HTR-8/SVneo (cell line): Measurements from ENCODE around the gene ZNF423.
A peak's percentile ranks its signal among the peaks of the same experiment; 100 is the strongest.
"Not testable (repeated sequence)": the region's sequence is repeated elsewhere in the genome, so short reads cannot be mapped to it uniquely, and the experiment has no call there.

ENCODE experiments used
- DNase-seq: peaks from one replicate; pipeline ENCODE4 v3.0.0; 2011; ENCODE audit warnings: low spot score, mixed read lengths; ENCODE audit not compliant: insufficient read length
- FAIRE-seq: peaks from 2 replicates; lab custom pipeline; 2011; peaks lifted over from hg19 to GRCh38; lab: Jason Lieb, UNC

Gene ZNF423

GRCh38 chr16:49874613-49875237, 18.8 kb upstream of the ZNF423 start:
- FAIRE-seq (no peak), DNase-seq (no peak)

- DNase-seq, FAIRE-seq: not testable (repeated sequence)
Observed at GRCh38 chr16:49871824-49872223, 15.9 kb upstream of the ZNF423 start.

- no peak for DNase-seq
- FAIRE-seq: no peak
Observed at GRCh38 chr16:49869731-49870130, 13.8 kb upstream of the ZNF423 start.

- FAIRE-seq: no peak
- DNase-seq: no peak
Observed at GRCh38 chr16:49867796-49868668, 12.1 kb upstream of the ZNF423 start.

- DNase-seq: no peak
- FAIRE-seq: no peak
Observed at GRCh38 chr16:49867234-49867633, 11.3 kb upstream of the ZNF423 start.

- FAIRE-seq (no peak), DNase-seq (no peak)
Observed at GRCh38 chr16:49866595-49867071, 10.7 kb upstream of the ZNF423 start.

GRCh38 chr16:49862694-49863093, 6.8 kb upstream of the ZNF423 start:
- DNase-seq (no peak), FAIRE-seq (no peak)

- FAIRE-seq (no peak), DNase-seq (no peak)
Observed at GRCh38 chr16:49861299-49861698, 5.4 kb upstream of the ZNF423 start.

- no peak for DNase-seq
- no peak for FAIRE-seq
Observed at GRCh38 chr16:49860593-49860992, 4.7 kb upstream of the ZNF423 start.

- no peak for FAIRE-seq
- no peak for DNase-seq
Observed at GRCh38 chr16:49859125-49859811, 3.4 kb upstream of the ZNF423 start.

GRCh38 chr16:49858200-49859124, 2.5 kb upstream of the ZNF423 start:
- FAIRE-seq (peak; percentile 16), DNase-seq (no peak)

GRCh38 chr16:49857423-49858181, 1.7 kb upstream of the ZNF423 start:
- DNase-seq (peak; percentile 70), FAIRE-seq (no peak)

GRCh38 chr16:49856672-49857330, 889 bp upstream of the ZNF423 start:
- FAIRE-seq (no peak), DNase-seq (peak; percentile 46)

GRCh38 chr16:49855280-49855821, 561 bp downstream of the ZNF423 start:
- DNase-seq (no peak), FAIRE-seq (no peak)

GRCh38 chr16:49854796-49855203, 1.1 kb downstream of the ZNF423 start:
- no peak for DNase-seq
- no peak for FAIRE-seq

- FAIRE-seq (no peak), DNase-seq (no peak)
Observed at GRCh38 chr16:49854188-49854795, 1.6 kb downstream of the ZNF423 start.

- DNase-seq: no peak
- no peak for FAIRE-seq
Observed at GRCh38 chr16:49852279-49852678, 3.6 kb downstream of the ZNF423 start.

- FAIRE-seq: no peak
- no peak for DNase-seq
Observed at GRCh38 chr16:49851468-49851787, 4.5 kb downstream of the ZNF423 start.
